Measurements from ENCODE around the gene ZNF668.

Gene ZNF668

DNA sequence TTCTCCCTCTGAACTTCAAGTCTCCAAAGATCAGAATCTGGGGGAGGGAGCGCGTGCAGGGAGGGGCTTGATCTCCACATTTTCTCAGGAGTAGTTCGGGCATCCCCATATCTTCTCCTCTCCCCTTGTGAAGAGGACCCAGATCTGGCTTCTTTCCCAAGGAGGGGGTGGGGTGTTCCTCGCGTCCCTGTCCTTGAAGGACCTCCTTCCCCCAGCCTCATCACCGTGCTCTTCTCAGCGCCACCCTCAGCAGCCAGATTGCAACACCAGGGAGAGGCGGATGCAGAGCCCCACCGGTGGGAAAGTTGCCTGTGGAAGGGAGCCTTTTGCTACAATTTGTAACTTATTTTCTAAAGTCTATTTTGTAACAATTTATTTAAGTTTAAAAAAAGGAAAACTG lies 9.0 kb upstream of the ZNF668 start:
- TF ChIP-seq, protein P1, sequence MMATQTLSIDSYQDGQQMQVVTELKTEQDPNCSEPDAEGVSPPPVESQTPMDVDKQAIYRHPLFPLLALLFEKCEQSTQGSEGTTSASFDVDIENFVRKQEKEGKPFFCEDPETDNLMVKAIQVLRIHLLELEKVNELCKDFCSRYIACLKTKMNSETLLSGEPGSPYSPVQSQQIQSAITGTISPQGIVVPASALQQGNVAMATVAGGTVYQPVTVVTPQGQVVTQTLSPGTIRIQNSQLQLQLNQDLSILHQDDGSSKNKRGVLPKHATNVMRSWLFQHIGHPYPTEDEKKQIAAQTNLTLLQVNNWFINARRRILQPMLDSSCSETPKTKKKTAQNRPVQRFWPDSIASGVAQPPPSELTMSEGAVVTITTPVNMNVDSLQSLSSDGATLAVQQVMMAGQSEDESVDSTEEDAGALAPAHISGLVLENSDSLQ (IDR thresholded peaks at IDR 0.05), result no peak
- TF ChIP-seq L3MBTL2 (conservative IDR thresholded peaks at IDR 0.05), result no peak
- TF ChIP-seq BHLHE40 (IDR thresholded peaks at IDR 0.05; ENCODE audit: borderline replicate concordance), result no peak
- TF ChIP-seq ELF4 (IDR thresholded peaks at IDR 0.05), result no peak
- TF ChIP-seq CTBP1 (IDR thresholded peaks at IDR 0.05; ENCODE audit: borderline replicate concordance), result no peak
- DNase-seq (ENCODE audit: extremely low spot score), result no peak
- ChIA-PET POLR2A (interaction anchor here (1.2 kb wide), 1 partner anchor 11 kb away, joined by 4 read pairs; no protein-coding TSS in a partner anchor), CTCF (no interaction called here)

DNA sequence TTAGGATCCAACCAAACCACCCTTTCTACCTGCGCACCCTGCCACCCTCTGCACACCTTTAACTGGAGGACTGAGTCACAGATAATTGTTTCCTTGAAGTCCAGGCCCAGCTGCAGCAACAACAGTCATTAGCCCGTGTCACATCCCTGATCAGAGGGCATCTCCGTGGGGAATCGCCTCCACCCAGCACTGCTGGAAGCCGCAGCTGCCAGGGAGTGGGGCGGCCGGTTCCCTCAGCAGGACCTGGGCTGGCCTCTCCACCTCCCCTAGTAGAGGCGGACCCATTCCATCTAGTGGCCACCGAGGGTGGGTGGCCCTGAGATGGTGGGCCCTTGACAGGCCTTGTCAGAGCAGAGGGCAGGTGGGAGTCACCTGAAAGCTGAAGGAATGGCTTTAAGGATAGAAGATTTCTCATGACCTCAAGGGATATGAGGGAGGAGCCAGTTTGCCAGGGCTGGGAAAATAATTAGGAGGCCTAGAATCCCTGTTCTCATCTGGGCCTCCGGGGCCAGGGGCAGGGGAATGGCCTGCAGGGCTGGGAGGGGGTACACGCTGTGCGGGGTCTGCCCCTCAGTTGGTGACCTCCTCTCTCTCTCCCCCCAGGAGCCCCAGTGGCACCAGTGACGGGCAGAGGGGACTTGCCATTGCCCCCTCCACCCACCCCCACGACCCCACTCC lies 8.5 kb upstream of the ZNF668 start:
- no peak for DNase-seq (ENCODE audit: extremely low spot score)
- TF ChIP-seq LEF1 (IDR thresholded peaks at IDR 0.05; ENCODE audit: borderline replicate concordance), result no peak
- no peak for TF ChIP-seq FOXK2 (IDR thresholded peaks at IDR 0.05)
- TF ChIP-seq BHLHE40 (IDR thresholded peaks at IDR 0.05; ENCODE audit: borderline replicate concordance), result no peak
- POLR2A ChIA-PET, result interaction anchor here (1.2 kb wide), 1 partner anchor 11 kb away, joined by 4 read pairs; no protein-coding TSS in a partner anchor
- CTCF ChIA-PET, result no interaction called here

DNA sequence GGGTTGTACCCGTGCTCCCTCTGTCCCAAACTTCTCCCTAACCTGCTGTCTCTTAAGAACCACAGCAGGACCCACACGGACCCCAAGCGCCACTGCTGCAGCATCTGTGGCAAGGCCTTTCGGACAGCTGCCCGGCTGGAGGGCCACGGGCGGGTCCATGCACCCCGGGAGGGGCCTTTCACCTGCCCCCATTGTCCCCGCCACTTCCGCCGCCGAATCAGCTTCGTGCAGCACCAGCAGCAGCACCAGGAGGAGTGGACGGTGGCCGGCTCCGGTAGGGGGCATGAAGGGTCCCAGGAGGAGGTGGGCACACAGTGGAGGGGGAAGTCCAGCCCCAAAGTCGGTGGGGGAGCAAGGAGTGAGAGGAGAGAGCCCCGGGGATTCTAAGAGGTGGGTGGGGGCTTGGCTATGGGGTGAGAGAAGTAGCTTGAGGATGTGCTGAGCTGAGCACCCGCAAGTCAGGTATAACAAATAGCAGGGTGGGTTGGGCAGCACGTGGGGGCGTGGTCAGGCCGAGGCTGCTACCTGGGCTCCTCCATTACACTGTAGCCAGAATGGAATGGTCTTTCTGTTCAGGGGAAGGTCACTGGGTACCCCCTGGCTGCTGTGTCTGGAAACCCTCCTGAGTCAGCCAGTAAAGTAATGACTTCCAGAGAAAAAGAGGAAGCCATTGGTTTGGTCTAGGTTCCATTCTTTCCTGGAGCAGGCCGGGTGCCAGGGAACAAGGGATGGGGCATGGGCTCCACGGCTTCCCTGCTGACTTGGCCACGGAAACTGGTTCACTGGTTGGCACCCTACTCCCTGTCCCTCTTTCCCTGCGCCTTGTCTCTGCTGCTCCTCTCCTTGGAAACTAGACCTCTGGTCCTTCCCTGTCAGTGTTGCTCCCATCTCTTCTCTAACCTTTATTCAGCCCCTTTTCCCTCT lies 7.7 kb upstream of the ZNF668 start:
- POLR2A ChIA-PET, result no interaction called here
- no peak for DNase-seq (ENCODE audit: extremely low spot score)
- CTCF ChIA-PET, result no interaction called here
- TF ChIP-seq LEF1 (IDR thresholded peaks at IDR 0.05; ENCODE audit: borderline replicate concordance) (no peak), TARDBP (IDR thresholded peaks at IDR 0.05) (no peak), NFRKB (IDR thresholded peaks at IDR 0.05) (no peak), SUZ12 (IDR thresholded peaks at IDR 0.05) (no peak), SP1 (IDR thresholded peaks at IDR 0.05) (no peak), FOXK2 (IDR thresholded peaks at IDR 0.05) (no peak), FOXA1 (IDR thresholded peaks at IDR 0.05) (no peak), ARNT (IDR thresholded peaks at IDR 0.05) (no peak), ELF4 (IDR thresholded peaks at IDR 0.05) (no peak), FOXM1 (IDR thresholded peaks at IDR 0.05; ENCODE audit: borderline replicate concordance) (no peak), L3MBTL2 (conservative IDR thresholded peaks at IDR 0.05) (no peak), ZNF384 (IDR thresholded peaks at IDR 0.05) (no peak)
- TF ChIP-seq, protein P1 (IDR thresholded peaks at IDR 0.05), result no peak

DNA sequence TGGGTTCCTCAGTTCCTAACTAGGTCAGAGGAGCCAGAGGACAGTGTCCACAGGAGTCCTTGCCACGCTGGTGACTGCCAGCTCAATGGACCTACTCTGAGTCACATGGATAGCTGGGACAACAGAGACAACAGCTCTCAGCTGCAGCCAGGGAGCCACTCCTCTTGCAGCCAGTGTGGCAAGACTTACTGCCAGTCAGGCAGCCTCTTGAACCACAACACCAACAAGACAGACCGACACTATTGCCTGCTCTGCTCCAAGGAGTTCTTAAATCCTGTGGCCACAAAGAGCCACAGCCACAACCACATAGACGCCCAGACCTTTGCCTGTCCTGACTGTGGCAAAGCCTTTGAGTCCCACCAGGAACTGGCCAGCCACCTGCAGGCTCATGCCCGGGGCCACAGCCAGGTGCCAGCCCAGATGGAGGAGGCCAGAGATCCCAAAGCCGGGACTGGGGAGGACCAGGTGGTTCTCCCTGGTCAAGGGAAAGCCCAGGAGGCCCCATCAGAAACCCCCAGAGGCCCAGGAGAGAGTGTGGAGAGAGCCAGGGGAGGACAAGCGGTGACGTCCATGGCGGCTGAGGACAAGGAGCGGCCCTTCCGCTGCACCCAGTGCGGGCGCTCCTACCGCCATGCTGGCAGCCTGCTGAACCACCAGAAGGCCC lies 6.8 kb upstream of the ZNF668 start:
- ChIA-PET CTCF (no interaction called here), POLR2A (no interaction called here)
- no peak for DNase-seq (ENCODE audit: extremely low spot score)
- TF ChIP-seq CTBP1 (IDR thresholded peaks at IDR 0.05; ENCODE audit: borderline replicate concordance) (no peak), HDGF (IDR thresholded peaks at IDR 0.05; ENCODE audit: borderline replicate concordance) (no peak), SUZ12 (IDR thresholded peaks at IDR 0.05) (no peak), BHLHE40 (IDR thresholded peaks at IDR 0.05; ENCODE audit: borderline replicate concordance) (no peak), TARDBP (IDR thresholded peaks at IDR 0.05) (no peak), FOXM1 (IDR thresholded peaks at IDR 0.05; ENCODE audit: borderline replicate concordance) (no peak), NFRKB (IDR thresholded peaks at IDR 0.05) (no peak), FOXK2 (IDR thresholded peaks at IDR 0.05) (no peak), FOXA1 (IDR thresholded peaks at IDR 0.05) (no peak), LEF1 (IDR thresholded peaks at IDR 0.05; ENCODE audit: borderline replicate concordance) (no peak), ELF4 (IDR thresholded peaks at IDR 0.05) (no peak), ARNT (IDR thresholded peaks at IDR 0.05) (no peak), ZNF384 (IDR thresholded peaks at IDR 0.05) (no peak), SP1 (IDR thresholded peaks at IDR 0.05) (no peak), L3MBTL2 (conservative IDR thresholded peaks at IDR 0.05) (no peak)
- TF ChIP-seq, protein P1 (IDR thresholded peaks at IDR 0.05), result no peak

DNA sequence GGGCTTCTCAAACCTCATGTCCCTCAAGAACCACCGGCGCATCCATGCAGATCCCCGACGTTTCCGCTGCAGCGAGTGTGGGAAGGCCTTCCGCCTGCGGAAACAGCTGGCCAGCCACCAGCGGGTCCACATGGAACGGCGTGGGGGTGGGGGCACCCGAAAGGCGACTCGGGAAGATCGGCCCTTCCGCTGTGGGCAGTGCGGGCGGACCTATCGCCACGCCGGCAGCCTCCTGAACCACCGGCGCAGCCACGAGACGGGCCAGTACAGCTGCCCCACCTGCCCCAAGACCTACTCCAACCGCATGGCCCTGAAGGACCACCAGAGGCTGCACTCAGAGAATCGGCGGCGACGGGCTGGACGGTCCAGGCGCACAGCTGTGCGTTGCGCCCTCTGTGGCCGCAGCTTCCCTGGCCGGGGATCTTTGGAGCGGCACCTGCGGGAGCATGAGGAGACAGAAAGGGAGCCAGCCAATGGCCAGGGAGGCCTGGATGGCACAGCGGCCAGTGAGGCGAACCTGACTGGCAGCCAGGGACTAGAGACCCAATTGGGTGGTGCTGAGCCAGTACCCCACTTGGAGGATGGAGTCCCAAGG lies 6.1 kb upstream of the ZNF668 start:
- ChIA-PET CTCF (no interaction called here), POLR2A (no interaction called here)
- no peak for DNase-seq (ENCODE audit: extremely low spot score)
- no peak for TF ChIP-seq NFRKB (IDR thresholded peaks at IDR 0.05)
- TF ChIP-seq ZNF384 (IDR thresholded peaks at IDR 0.05), result no peak
- TF ChIP-seq SUZ12 (IDR thresholded peaks at IDR 0.05), result no peak
- no peak for TF ChIP-seq ELF4 (IDR thresholded peaks at IDR 0.05)
- TF ChIP-seq, protein P1 (IDR thresholded peaks at IDR 0.05), result no peak
- TF ChIP-seq SP1 (IDR thresholded peaks at IDR 0.05), result no peak
- TF ChIP-seq FOXA1 (IDR thresholded peaks at IDR 0.05), result no peak
- no peak for TF ChIP-seq FOXM1 (IDR thresholded peaks at IDR 0.05; ENCODE audit: borderline replicate concordance)
- no peak for TF ChIP-seq HDGF (IDR thresholded peaks at IDR 0.05; ENCODE audit: borderline replicate concordance)
